Heart left ventricle (tissue), 13 donors: Measurements from ENCODE around the gene CFL1.

Source experiments
- POLR2A ChIP-seq, 2 donors: fragments of 450-650 bp; IDR thresholded peaks; one replicate each; pipeline ENCODE4 v1.6.1; 2017; ENCODE audit warnings: antibody characterized with exemption in 2 of 2, mild to moderate bottlenecking in 2 of 2, moderate library complexity in 2 of 2
- TF ChIP-seq, protein P1 (sequence below), 12 donors: fragments of 200-600 bp; sonication (generic) in 4 of 12; IDR thresholded peaks; one replicate each; pipeline versions ENCODE4 v1.5.0 to v1.8.0; 2018 to 2022; ENCODE audit warnings: antibody characterized with exemption in 12 of 12, mild to moderate bottlenecking in 5 of 12
- donor health status: ischemic (EF 13 %, LVEDD 7.1; RV severe dilation, severe dysfunction).
- donor health status: DM: no; HTN: yes; CAD: no.
- donor health status: DM: no; HTN: no; CAD: no.
- donor health status: ischemic (EF 25% LVEDD 6.9; RV normal size, moderate dysfunction).
- donor health status: ischemic (EF 25% LVEDD 5.7; RV mildly dilated, moderate dysfunction).
- donor health status: ischemic (EF 35%, LVEDD 5.7; RV mildly dilated, moderate dysfunction).
- donor health status: nonischemic (EF 11% LVEDD 7.7; RV severe dilation, severe dysfunction).
- donor health status: DM: yes; HTN: yes; CAD: no.
- donor health status: PGD.
- donor health status: ischemic (EF 29% LVEDD 5.4; RV normal size, mild dysfunction).
- donor health status: nonischemic (EF 23%, LVEDD 6.1; RV moderate dilation, normal function).

DNA sequence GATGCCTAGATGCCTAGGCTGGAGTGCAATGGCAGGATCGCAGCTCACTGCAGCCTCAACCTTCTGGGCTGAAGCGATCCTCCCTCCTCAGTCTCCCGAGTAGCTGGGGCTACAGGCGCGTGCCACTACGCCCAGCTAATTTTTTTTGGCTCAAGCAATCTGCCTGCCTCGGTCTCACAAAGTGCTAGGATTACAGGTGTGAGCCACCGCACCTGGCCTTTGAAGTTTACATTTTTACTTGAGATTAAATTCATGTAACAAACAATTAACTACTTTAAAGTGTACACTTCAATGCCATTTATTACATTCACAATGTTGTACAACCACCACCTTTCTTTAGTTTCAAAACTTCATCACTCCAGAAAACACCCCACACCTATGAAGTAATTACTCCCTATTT lies 45.7 kb upstream of the CFL1 start:
- TF ChIP-seq, protein P1, sequence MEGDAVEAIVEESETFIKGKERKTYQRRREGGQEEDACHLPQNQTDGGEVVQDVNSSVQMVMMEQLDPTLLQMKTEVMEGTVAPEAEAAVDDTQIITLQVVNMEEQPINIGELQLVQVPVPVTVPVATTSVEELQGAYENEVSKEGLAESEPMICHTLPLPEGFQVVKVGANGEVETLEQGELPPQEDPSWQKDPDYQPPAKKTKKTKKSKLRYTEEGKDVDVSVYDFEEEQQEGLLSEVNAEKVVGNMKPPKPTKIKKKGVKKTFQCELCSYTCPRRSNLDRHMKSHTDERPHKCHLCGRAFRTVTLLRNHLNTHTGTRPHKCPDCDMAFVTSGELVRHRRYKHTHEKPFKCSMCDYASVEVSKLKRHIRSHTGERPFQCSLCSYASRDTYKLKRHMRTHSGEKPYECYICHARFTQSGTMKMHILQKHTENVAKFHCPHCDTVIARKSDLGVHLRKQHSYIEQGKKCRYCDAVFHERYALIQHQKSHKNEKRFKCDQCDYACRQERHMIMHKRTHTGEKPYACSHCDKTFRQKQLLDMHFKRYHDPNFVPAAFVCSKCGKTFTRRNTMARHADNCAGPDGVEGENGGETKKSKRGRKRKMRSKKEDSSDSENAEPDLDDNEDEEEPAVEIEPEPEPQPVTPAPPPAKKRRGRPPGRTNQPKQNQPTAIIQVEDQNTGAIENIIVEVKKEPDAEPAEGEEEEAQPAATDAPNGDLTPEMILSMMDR (IDR thresholded peaks at IDR 0.05): no peak
- no peak for TF ChIP-seq POLR2A (IDR thresholded peaks at IDR 0.05)
